K562 (cell line): ENCODE results near the gene MRPS18B. TPM values are rescaled to one million over a fixed set of nuclear protein-coding genes. Genes with fewer than 3 reads are reported as not detected.

Experiments used
- ATF3 ChIP-seq, 2 experiments: fragments of 450-650 bp in 1 of 2; sonication (generic) in 1 of 2; formaldehyde crosslinking in 1 of 2; IDR thresholded peaks in 1 of 2; conservative IDR thresholded peaks in 1 of 2; 2 replicates each; pipeline versions ENCODE4 v1.6.1 to v1.8.1; 2016 to 2023; ENCODE audit warnings: mild to moderate bottlenecking in 2 of 2, moderate library complexity in 2 of 2, inconsistent platforms in 1 of 2, missing genetic modification reagents in 1 of 2
- E4F1 ChIP-seq: fragments of 250-450 bp; sonication (Bioruptor Pico); IDR thresholded peaks from 2 replicates; pipeline ENCODE4 v1.5.0; 2021; ENCODE audit warnings: mild to moderate bottlenecking, borderline replicate concordance
- JUNB ChIP-seq: fragments of 450-650 bp; formaldehyde crosslinking; conservative IDR thresholded peaks from 2 replicates; pipeline ENCODE4 v1.4.0; 2020; ENCODE audit warnings: mild to moderate bottlenecking
- NFIC ChIP-seq: fragments of 450-650 bp; IDR thresholded peaks from 2 replicates; pipeline ENCODE4 v1.6.1; 2017; ENCODE audit warnings: mild to moderate bottlenecking, inconsistent platforms
- PHF21A ChIP-seq: fragments of 450-650 bp; IDR thresholded peaks from 2 replicates; pipeline ENCODE4 v1.6.1; 2017; ENCODE audit warnings: low read depth, borderline replicate concordance
- SMARCC2 ChIP-seq: fragments of 450-650 bp; IDR thresholded peaks from 2 replicates; pipeline ENCODE4 v1.6.1; 2017; ENCODE audit warnings: antibody characterized with exemption, moderate library complexity, mild to moderate bottlenecking, low read depth
- polyA plus RNA-seq, 8 experiments: library from polyadenylated mRNA; depleted of rRNA in 4 of 8; stranded (reverse) in 5 of 8; unstranded in 3 of 8; fragments of >200 nt; fragmentation: Nextera tagmentation in 2 of 8; fragmentation: Illumina TruSeq in 1 of 8; extraction: Ambion mirVana in 2 of 8; extraction: Trizol in 1 of 8; gene quantifications; 2 replicates each; pipeline versions ENCODE4 v1.2.1 to v1.2.3, GENCODE V29; 2011 to 2014; ENCODE audit warnings: inconsistent platforms in 1 of 8, missing spikeins in 1 of 8
- total RNA-seq, 7 experiments: library from RNA; depleted of rRNA in 6 of 7; stranded (reverse); fragments of >200 nt in 6 of 7; fragmentation: Illumina TruSeq in 2 of 7; extraction: Trizol in 2 of 7; gene quantifications; 2 replicates each; pipeline versions ENCODE4 v1.2.1 to v1.2.3, GENCODE V29; 2011 to 2021; ENCODE audit warnings: low replicate concordance in 1 of 7
- TF ChIP-seq, protein P1 (sequence below), 2 experiments: fragments of 450-650 bp; IDR thresholded peaks; 2 replicates each; pipeline ENCODE4 v1.6.1; 2018; ENCODE audit warnings: mild to moderate bottlenecking in 2 of 2, low read depth in 1 of 2; ENCODE audit not compliant: partially characterized antibody in 2 of 2
- TF ChIP-seq, protein P2 (sequence below): conservative IDR thresholded peaks from 2 replicates; pipeline ENCODE4 v1.6.1; 2011; ENCODE audit warnings: low read depth, mild to moderate bottlenecking, low read length; ENCODE audit not compliant: control insufficient read depth

The MRPS18B gene
- total and polyA plus RNA-seq, 9 of the 15 experiments (the other 6 are each of a cell fraction or from before 2014, with no cell fraction given): 132 to 383 (median 178) TPM

DNA sequence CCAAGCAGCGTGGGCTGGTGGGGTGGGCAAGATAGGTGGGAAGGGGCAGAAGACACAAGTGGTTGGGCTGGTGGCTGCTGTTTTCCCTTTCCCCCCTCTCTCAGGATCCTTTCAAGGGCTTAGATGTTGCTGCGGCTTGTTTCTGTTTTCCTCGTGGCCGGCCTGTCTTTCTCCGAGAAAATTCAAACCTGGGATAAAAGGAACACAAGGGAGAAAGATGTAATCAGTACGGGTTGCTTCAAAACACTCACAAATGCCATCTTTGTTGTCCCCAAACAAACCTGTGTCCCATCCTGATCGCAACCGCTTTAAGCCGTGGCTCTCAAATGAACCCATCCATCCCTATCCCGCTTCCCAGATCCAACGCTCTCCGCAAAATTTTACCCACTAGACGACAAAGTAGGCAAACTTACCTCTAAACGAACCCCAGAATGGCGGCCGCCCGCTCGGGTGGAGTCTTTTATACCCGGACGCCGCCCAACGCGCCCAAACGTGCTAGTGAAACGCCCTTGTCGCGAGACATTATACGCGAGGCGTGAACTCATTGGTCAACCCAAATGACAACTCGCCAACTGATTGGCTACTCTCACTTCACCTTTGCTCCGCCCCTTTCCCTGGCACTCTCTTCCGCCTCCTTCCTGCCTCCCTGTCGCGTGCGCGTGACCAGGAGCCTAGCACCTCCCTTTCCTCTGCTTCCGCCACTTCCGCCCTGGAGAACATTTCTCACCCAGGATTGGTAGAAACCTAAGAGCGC is 652 bp upstream of the MRPS18B start, which contains the start of gene PPP1R10 (continued):
- TF ChIP-seq, protein P1, sequence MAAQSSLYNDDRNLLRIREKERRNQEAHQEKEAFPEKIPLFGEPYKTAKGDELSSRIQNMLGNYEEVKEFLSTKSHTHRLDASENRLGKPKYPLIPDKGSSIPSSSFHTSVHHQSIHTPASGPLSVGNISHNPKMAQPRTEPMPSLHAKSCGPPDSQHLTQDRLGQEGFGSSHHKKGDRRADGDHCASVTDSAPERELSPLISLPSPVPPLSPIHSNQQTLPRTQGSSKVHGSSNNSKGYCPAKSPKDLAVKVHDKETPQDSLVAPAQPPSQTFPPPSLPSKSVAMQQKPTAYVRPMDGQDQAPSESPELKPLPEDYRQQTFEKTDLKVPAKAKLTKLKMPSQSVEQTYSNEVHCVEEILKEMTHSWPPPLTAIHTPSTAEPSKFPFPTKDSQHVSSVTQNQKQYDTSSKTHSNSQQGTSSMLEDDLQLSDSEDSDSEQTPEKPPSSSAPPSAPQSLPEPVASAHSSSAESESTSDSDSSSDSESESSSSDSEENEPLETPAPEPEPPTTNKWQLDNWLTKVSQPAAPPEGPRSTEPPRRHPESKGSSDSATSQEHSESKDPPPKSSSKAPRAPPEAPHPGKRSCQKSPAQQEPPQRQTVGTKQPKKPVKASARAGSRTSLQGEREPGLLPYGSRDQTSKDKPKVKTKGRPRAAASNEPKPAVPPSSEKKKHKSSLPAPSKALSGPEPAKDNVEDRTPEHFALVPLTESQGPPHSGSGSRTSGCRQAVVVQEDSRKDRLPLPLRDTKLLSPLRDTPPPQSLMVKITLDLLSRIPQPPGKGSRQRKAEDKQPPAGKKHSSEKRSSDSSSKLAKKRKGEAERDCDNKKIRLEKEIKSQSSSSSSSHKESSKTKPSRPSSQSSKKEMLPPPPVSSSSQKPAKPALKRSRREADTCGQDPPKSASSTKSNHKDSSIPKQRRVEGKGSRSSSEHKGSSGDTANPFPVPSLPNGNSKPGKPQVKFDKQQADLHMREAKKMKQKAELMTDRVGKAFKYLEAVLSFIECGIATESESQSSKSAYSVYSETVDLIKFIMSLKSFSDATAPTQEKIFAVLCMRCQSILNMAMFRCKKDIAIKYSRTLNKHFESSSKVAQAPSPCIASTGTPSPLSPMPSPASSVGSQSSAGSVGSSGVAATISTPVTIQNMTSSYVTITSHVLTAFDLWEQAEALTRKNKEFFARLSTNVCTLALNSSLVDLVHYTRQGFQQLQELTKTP (IDR thresholded peaks at IDR 0.05; ENCODE audit: low read depth in 1 of 2, partially characterized antibody in 2 of 2): peak; percentile 89 to 98
- TF ChIP-seq JUNB (no peak; the same call in 1 of the 2 replicates), PHF21A (no peak), ATF3 (IDR thresholded peaks at IDR 0.05) (no peak), ATF3 (CRISPR knock-in tag; conservative IDR thresholded peaks at IDR 0.05) (no peak), SMARCC2 (no peak), NFIC (peak; percentile 87), E4F1 (peak; percentile 80; the same call in 1 of the 2 replicates)
- TF ChIP-seq, protein P2, sequence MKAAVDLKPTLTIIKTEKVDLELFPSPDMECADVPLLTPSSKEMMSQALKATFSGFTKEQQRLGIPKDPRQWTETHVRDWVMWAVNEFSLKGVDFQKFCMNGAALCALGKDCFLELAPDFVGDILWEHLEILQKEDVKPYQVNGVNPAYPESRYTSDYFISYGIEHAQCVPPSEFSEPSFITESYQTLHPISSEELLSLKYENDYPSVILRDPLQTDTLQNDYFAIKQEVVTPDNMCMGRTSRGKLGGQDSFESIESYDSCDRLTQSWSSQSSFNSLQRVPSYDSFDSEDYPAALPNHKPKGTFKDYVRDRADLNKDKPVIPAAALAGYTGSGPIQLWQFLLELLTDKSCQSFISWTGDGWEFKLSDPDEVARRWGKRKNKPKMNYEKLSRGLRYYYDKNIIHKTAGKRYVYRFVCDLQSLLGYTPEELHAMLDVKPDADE: peak; percentile 95
